GM18526 (cell line): ENCODE results near the gene FAM174C.

Experiments used
- POLR2A ChIP-seq: IDR thresholded peaks from 3 replicates; pipeline ENCODE4 v1.6.1; 2011; ENCODE audit not compliant: insufficient read length; ENCODE audit errors: extremely low read depth

Gene FAM174C

DNA sequence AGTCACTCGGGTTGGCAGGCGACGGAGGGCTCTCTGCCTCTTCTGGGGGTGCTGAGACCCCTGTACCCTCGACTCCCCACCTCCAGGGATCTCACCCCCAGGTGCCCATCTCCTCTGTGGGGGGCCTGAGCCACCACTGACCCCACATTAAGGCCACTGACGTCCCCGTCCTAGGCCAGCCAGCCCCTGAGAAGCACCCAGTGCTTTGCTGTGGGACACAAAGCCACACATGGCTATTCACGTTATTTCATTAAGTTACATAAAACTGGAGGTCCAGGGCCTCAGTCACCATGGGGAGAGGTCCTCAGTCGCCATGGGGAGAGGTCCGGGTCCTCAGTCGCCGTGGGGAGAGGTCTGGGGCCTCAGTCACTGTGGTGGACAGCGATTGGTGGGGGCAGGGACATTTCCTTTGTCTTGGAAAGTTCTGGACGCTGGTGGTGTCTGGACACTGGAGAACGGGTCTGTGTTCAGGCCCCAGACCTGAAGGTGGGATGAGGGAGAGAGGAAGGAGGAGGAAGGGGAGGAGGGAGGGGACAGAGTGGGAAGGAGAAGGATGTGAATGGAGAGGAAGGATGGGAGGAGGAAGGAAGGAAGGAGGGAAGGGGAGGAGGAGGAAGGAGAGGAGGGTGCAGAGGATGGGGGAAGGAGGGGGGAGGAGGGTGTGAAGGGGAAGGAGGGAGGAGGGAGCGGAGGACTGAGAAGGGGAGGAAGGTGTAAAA, 6.4 kb downstream of the FAM174C start:
- TF ChIP-seq POLR2A: no peak

DNA sequence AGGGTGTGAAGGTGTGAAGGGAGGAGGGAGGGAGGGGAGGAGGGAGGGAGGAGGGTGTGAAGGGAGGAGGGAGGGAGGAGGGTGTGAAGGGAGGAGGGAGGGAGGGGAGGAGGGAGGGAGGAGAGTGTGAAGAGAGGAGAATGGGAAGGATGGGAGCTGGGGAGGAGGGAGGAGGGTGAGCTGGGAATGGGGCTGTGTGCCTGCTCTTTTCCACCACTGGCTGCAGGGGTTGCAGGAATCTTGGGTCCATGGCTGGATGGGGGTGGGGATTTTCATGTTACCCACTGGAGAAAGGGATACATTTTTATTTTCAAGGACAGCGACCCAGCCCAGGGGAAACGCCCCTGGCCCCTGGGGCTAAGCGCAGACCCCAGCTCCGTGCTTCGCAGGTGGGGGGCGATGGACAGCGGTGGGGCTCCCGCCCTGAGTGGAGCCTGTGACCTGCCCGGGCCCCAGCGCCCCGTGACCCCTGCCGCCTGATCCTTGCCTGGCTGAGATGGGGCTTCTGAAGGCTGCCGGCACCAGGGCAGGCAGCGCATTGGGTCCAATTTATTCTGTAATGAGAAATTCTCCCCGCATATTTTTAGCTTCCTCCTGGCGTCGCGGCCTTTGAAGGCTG, 7.4 kb downstream of the FAM174C start:
- TF ChIP-seq POLR2A: no peak

DNA sequence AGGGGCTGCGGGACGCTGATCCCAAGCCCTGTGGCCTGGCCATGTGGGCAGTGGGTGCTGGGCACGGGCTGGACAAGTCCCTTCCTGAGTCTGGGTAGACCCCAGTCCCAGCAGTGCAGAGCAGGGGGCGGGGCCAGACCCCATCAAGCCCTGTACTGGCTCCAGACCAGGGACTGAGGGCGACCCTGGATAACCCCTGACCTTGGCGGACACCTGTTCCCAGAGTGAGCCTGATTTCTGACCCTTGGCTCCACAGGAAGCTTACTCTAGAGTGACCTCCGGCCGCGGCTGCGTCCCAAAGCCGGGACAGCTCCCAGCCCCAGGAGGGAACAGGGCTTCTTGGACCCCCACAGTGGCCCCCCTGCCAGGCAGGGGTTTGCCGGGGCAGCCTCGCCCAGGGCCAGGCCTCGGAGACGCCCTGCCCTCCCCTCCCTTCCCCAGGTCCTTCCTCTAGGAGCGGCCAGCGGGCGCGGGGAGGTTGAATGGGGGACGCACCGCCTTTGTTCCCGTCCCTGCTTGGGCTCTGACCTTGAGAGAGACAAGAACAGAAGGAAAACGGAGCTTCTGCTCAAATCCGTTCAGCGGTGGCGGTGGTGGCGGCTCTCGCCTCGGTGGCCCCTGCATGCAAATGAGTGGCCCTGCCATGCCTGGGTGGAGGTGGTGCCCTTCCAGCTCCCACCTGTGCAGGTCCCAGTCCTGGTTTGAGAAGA, 8.0 kb downstream of the FAM174C start:
- no peak for TF ChIP-seq POLR2A

DNA sequence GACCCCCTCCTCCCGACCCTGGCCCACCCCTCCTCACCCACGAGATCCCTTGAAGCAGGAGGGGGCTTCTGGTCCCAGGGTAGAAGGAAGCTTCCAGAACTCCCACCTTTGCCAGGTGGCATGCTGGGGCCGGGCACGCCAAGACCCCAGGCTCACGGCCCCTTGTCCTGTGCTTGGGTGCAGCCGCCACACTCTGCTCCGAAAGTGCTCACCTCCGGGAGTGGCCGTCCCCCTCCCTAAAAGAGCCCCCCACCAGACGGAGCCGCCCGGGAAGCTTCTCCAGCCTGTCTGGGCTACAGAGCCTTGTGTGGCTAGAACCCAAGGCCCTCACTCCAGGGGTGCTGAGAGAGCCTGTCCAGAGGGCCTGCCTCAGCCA, 8.6 kb downstream of the FAM174C start:
- TF ChIP-seq POLR2A: no peak

DNA sequence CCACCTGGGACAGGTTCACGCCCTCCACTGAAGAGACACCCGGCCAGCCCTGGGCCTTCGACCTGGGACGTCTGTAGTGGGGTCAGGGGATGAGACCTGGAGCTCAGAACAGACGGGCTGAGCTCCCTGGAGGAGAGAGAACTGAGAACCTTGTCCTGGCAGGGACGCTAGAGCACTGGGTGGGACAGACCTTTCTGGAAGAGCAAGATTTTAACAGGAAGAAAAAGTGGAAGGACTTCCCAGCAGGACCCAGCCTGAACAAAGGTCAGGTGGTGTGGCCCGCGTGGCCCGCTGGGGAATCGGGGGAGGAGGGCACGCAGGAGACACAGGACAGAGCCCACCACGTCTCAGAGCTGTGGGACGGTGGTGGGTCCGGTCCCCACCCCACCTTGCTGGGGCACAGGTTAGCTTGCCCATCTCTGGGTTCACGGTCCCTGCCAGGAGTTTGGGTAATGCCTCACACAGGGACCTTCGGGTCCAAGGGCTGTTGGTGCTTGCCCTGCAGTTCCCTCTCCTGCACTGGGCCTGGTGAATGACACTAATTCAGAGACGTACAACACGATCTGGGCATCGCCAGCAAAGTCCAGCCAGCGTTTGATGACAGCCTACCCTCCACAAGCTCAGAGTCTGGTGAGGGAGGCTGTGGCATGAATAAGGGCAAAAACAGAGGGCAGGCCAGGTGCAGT, 9.1 kb downstream of the FAM174C start:
- no peak for TF ChIP-seq POLR2A

DNA sequence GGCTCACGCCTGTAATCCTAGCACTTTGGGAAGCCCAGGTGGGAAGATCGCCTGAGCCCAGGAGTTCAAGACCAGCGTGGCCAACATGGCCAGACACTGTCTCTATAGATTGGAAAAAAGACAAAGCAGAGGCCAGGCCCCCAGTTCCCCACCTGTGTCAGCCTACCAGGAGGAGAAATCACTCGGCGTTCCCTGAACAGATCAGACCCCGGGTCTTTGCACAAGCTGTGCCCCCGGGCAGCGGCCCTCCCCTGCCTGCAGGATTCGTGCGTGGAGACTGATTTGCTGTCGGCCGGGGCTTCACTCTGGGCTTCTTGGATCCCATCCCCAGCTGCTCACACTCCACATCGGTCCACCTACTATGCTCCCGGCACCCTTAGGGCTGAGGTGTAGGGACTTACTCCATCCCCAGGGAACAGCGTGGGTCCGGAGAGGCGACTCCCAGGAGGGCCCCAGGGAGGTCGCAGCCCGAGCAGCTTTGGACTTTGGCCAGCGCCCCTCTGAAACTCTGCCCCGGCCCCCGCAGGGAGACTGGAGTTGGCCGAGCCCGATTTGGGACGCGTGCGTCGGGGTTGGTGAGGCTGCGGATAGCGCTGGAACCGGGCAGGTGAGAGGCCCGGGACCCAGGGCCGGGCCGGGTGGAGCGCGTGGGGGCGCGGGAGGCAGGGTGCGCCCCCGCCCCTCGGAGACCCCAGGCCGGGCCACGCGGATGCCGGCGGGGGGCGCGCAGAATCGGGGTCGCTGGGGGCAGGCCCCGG, 9.8 kb downstream of the FAM174C start:
- TF ChIP-seq POLR2A: no peak

DNA sequence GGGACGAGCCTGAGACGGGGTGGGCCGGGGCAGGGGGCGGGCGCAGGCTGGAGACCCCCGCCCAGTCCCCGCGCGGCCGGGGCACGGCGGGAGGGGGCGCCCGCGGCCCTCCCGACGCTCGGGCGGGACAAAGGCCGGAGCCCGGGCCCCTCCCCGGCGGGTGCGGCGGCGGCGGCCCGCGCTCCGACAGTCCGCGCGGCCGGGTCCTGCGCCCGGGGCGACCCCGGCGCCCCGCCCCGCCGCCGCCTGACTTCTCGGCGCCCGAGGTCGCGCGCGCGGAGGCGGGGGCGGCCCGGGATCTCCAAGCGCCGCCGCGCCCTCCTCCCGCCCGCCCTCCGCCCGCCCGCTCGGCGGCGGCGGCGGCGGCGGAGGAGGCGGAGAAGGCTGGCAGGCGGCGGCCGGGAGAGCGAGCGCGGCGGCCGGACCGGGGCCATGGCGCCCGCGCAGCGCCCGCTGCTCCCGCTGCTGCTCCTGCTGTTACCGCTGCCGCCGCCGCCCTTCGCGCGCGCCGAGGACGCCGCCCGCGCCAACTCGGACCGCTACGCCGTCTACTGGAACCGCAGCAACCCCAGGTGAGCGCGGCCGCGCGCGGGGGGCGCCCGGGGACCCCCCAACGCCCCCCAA, 10.5 kb downstream of the FAM174C start, which contains the start of gene EFNA2:
Gene EFNA2, plus strand, starts transcription at position 137 of the 624 bp plus-strand sequence. Its CDS starts 296 bp downstream, at position 433.
- TF ChIP-seq POLR2A: no peak

DNA sequence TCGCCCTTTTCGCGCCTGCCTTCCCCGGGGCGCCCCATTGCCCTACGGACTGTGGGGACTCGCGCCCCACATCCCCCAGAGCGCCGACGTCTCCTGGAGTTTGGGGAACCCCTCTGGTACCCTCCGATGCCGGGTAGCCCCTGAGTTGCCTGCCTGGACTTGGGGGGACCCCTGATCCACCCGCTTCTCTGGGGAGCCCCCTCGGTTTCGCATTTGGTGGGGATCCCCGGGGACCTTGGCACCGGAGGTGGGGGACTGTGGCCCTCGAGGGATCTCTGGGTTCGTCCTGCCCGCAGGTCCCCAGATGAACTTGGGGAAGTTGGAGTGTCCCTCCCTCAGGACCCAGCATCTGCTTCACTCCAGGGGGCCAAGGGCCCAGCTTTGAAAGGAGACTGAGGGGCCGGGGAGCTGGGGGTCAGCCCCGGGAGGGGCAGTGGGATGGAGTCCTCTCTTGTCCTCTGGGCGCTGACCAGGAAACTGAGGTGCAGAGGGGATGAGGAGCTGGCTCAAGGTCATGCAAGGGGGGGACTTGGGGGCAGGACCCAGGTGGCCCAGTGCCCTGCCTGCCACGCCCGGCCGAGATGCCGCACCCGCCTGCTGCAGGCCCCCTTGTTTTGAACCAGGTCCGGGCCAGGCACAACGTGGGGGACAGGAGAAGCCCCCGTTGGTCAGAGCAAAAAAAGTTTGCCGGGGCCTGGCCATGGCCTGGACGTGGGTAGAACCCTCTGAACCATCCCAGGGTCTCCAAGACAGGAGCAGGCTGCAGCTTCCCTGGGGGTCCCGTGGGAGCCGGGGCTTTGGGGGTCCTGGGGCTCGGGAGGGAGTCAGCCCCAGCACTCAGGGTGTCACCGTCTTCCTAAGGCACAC, 11.4 kb downstream of the FAM174C start:
- TF ChIP-seq POLR2A: no peak

DNA sequence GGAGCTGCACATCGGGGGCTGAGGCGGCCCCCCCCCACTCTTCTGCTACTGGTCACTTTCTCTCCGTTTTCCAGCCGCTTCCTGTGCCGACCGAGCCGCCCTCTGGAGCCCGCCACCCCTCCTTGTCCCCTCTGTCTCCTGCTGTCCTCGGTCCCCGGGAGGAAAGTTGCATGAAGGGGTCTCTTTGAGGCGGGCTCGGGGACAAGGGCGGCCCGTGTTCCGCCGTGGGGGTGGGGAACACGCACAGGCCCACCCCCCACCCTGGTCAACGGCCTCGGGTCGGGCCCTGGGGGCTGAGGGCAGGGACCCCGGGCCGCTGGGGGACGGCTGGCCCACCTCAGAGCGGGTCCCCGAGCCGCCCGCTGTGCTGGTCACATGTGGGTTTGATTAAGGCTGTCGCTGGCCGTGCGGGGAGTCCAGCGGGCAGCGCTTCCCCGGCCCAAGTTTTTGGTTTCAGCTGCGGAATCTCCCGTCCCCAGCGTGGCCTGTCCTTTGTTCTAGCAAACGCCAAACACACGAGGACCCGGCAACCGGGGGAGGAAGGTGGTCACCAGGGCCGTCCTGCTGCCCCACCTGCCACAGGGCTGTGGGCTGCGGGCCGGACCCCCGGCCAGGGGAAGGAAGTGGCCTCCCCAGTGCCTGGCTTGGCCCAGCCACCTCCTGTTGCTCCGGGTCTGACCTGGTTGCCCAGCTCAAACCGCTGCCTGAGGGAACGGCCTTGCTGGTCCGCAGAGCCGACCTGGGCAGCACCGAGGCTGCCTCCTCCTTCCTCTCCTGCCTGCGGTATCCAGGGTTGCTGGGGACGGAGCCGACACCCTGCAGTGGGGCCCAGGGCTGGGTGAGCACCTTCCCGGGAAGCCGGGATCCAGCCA, 12.3 kb downstream of the FAM174C start:
- TF ChIP-seq POLR2A: no peak

DNA sequence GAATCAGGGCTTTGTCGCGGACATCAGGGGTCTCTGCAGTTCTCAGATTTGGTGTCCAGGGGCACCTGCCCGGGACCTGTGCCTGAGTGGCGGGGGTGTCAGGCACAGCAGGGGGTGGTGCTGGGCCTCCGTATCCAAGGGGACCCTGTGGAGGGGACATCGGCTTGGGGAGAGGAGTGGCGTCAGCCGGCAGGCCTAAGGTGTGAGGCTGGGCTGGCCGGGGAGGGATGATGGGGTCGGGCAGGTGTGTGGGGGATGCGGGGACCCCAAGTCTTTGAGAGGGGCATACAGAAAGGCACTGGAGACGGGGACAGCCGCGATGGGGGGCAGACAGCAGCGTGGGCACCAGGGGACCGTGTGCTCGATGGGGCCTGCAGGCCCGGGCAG, 12.9 kb downstream of the FAM174C start:
- no peak for TF ChIP-seq POLR2A

DNA sequence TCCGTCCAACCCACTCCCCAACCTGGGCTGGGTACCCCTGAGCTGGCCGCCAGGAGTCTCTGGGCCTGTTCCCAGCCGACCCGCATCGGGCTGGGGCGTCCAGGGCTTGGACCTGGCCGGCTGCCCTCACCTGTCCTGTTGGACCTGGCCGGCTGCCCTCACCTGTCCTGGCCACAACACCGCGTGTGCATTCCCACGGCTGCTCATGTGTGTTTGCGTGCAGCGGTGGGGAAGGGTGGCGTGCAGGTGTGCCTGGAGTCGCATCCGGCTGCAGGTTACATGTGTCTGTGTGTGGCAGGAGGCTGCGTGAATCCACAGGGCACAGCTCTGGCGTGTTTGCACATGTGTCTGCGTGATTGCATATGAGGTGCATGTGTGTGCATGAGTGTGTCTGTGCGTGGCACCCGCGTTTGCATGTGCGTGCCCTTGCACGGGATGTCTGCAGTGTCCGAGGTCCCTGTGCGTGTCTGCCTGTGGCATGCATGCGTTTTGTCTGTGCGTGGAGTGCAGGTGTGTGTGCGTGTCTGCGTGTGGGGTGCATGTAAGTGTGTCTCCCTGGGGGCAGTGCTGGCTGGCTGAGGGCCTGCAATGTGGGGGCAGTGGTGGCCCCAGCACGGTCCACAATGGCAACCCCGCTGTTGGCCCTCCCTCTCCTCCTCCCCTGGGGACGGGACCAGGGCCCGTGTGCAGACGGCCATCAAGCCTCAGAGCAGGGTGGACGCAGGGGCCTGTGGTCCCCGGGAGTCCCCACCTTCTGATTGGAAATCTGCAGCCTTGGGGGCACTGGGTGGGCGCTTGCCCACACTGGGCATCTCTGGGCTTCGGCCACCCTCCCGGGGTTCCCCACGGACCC, 13.7 kb downstream of the FAM174C start:
- TF ChIP-seq POLR2A: no peak

DNA sequence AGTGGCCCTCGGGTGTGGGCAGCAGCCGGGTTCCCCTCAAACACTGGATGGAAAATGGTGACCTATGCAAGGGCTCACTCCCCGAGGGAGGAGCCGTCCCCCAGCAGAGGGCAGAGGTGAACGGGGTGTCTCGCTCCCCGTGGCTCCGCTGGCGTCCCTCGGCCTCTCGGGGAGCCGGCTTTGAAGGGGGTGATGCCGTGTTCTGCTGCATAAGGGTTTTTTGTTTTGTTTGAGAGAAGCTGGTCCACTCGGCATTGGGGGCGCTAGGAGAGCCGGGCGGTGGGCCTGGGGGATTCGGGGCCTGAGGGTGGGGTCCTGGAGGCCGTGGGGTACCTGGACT, 14.3 kb downstream of the FAM174C start:
- TF ChIP-seq POLR2A: no peak

DNA sequence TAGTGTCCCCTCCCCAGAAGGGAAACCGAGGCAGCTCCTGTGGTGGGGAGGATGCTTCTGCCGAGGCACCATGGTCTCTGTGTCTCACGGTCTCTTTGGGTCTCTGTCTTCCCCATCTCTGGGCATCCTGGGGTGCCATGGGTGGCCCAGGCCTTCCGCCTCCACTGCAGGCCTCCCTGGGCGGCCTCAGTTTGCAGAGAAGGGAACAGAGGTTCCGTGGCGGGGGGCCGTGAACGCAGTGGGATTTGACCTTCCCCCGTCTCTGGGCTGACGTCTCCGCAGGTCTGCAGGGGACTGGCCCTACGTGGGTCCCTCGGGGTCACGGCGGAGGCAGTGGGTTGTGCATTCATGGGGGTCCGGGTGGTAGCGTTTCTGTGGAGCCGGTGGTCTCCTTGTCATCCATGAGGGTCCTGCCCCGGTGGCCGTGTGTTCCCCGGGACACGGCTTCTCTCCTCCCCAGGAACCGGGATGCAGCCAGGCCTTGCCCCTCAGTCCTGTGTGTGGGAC, 14.9 kb downstream of the FAM174C start:
- TF ChIP-seq POLR2A: no peak
